SK-N-SH treated with all-trans-retinoic acid at 6 μM for 48 hours (cell line): ENCODE measurements around the gene MAP3K2.

Source experiments
- ATAC-seq: fragments of 200-7000 bp; cut with Tn5 transposase; 3 replicates; pipeline ENCODE4 v1.9.1; 2020; ENCODE audit warnings: mild to moderate bottlenecking, moderate library complexity
- ARNTL ChIP-seq: fragments of 450-650 bp; formaldehyde crosslinking; IDR thresholded peaks from 2 replicates; pipeline ENCODE4 v1.5.0; 2020; ENCODE audit warnings: low read depth, mild to moderate bottlenecking, moderate library complexity, borderline replicate concordance
- CREB5 ChIP-seq: fragments of 250-450 bp; sonication (Bioruptor Pico); IDR thresholded peaks from 2 replicates; pipeline ENCODE4 v1.5.1; 2020; ENCODE audit warnings: low read depth, mild to moderate bottlenecking, moderate library complexity
- CSDC2 ChIP-seq: fragments of 250-450 bp; sonication (Bioruptor Pico); IDR thresholded peaks from 2 replicates; pipeline ENCODE4 v1.5.0; 2020; ENCODE audit warnings: mild to moderate bottlenecking, moderate library complexity
- ESRRG ChIP-seq: fragments of 250-450 bp; sonication (Bioruptor Pico); IDR thresholded peaks from 2 replicates; pipeline ENCODE4 v1.6.1; 2021; ENCODE audit warnings: mild to moderate bottlenecking
- GLIS3 ChIP-seq: fragments of 250-450 bp; sonication (Bioruptor Pico); IDR thresholded peaks from 2 replicates; pipeline ENCODE4 v1.5.0; 2020; ENCODE audit warnings: mild to moderate bottlenecking, moderate library complexity
- ISL1 ChIP-seq: fragments of 250-450 bp; sonication (Bioruptor Pico); IDR thresholded peaks from 2 replicates; pipeline ENCODE4 v2.1.2; 2022; ENCODE audit warnings: mild to moderate bottlenecking, moderate library complexity
- OSR1 ChIP-seq: fragments of 250-450 bp; sonication (Bioruptor Pico); IDR thresholded peaks from 2 replicates; pipeline ENCODE4 v1.8.0; 2022; ENCODE audit warnings: moderate library complexity, mild to moderate bottlenecking, inconsistent platforms
- PATZ1 ChIP-seq: fragments of 250-450 bp; sonication (Bioruptor Pico); IDR thresholded peaks from 2 replicates; pipeline ENCODE4 v1.8.0; 2020; ENCODE audit warnings: mild to moderate bottlenecking, moderate library complexity, borderline replicate concordance
- POU6F1 ChIP-seq: fragments of 250-450 bp; sonication (Bioruptor Pico); IDR thresholded peaks from 2 replicates; pipeline ENCODE4 v1.8.0; 2021; ENCODE audit warnings: low read depth, mild to moderate bottlenecking, moderate library complexity, borderline replicate concordance
- PPARA ChIP-seq: fragments of 250-450 bp; sonication (Bioruptor Pico); IDR thresholded peaks from 2 replicates; pipeline ENCODE4 v1.5.0; 2020; ENCODE audit warnings: mild to moderate bottlenecking, borderline replicate concordance
- TCF4 ChIP-seq: fragments of 250-450 bp; sonication (Bioruptor Pico); IDR thresholded peaks from 2 replicates; pipeline ENCODE4 v1.8.0; 2021; ENCODE audit warnings: mild to moderate bottlenecking, moderate library complexity, borderline replicate concordance
- TOX ChIP-seq: fragments of 250-450 bp; sonication (Bioruptor Pico); IDR thresholded peaks from 2 replicates; pipeline ENCODE4 v1.8.0; 2021; ENCODE audit warnings: mild to moderate bottlenecking, moderate library complexity, borderline replicate concordance
- TSHZ2 ChIP-seq: fragments of 250-450 bp; sonication (Bioruptor Pico); IDR thresholded peaks from 2 replicates; pipeline ENCODE4 v1.5.0; 2020; ENCODE audit warnings: mild to moderate bottlenecking, moderate library complexity
- ZC3H10 ChIP-seq: fragments of 250-450 bp; sonication (Bioruptor Pico); IDR thresholded peaks from 2 replicates; pipeline ENCODE4 v1.5.1; 2021; ENCODE audit warnings: mild to moderate bottlenecking, moderate library complexity
- ZFP3 ChIP-seq: fragments of 250-450 bp; sonication (Bioruptor Pico); IDR thresholded peaks from 2 replicates; pipeline ENCODE4 v1.5.0; 2020; ENCODE audit warnings: mild to moderate bottlenecking, moderate library complexity
- ZNF565 ChIP-seq: fragments of 450-650 bp; formaldehyde crosslinking; conservative IDR thresholded peaks from 2 replicates; pipeline ENCODE4 v1.5.0; 2020; ENCODE audit warnings: low read depth, mild to moderate bottlenecking, moderate library complexity
- ZNF70 ChIP-seq: fragments of 450-650 bp; formaldehyde crosslinking; IDR thresholded peaks from 2 replicates; pipeline ENCODE4 v1.5.0; 2020; ENCODE audit warnings: mild to moderate bottlenecking, moderate library complexity
- ZNF8 ChIP-seq: fragments of 450-650 bp; formaldehyde crosslinking; IDR thresholded peaks from 2 replicates; pipeline ENCODE4 v1.5.0; 2020; ENCODE audit warnings: mild to moderate bottlenecking, moderate library complexity

Gene MAP3K2

GRCh38 chr2:127365211-127365643 lies 22.5 kb downstream of the MAP3K2 start (continued):
- TF ChIP-seq ARNTL (CRISPR knock-in tag) (no peak), ZNF70 (no peak), CREB5 (CRISPR knock-in tag) (no peak), POU6F1 (no peak), ZNF565 (CRISPR knock-in tag) (no peak), GLIS3 (CRISPR knock-in tag) (no peak), ISL1 (no peak), PPARA (CRISPR knock-in tag) (no peak), CSDC2 (CRISPR knock-in tag) (no peak), ZNF8 (CRISPR knock-in tag) (no peak), ZC3H10 (no peak), TSHZ2 (CRISPR knock-in tag) (no peak)

GRCh38 chr2:127362971-127363370 lies 24.8 kb downstream of the MAP3K2 start:
- no peak for TF ChIP-seq TOX (CRISPR knock-in tag)
- no peak for TF ChIP-seq PPARA (CRISPR knock-in tag)
- no peak for TF ChIP-seq PATZ1 (CRISPR knock-in tag)
- TF ChIP-seq ZC3H10 = no peak
- TF ChIP-seq CSDC2 (CRISPR knock-in tag) = no peak
- no peak for TF ChIP-seq CREB5 (CRISPR knock-in tag)
- no peak for TF ChIP-seq TSHZ2 (CRISPR knock-in tag)
- TF ChIP-seq ZFP3 = no peak
- TF ChIP-seq ESRRG (CRISPR knock-in tag) = no peak
- TF ChIP-seq OSR1 (CRISPR knock-in tag) = no peak
- TF ChIP-seq POU6F1 = no peak
- no peak for TF ChIP-seq GLIS3 (CRISPR knock-in tag)
- no peak for TF ChIP-seq TCF4 (CRISPR knock-in tag)
- TF ChIP-seq, all 23 proteins: peak for 0
- ATAC-seq = no peak
